IPS-15b (cell line): Measurements from ENCODE around the gene KLHL17.
A peak's percentile ranks its signal among the peaks of the same experiment; 100 is the strongest.
"Not testable (repeated sequence)": the region's sequence is repeated elsewhere in the genome, so short reads cannot be mapped to it uniquely, and the experiment has no call there.

ENCODE experiments used
- H3K27me3 ChIP-seq: one replicate; pipeline ENCODE4 v1.6.1; 2013; ENCODE audit warnings: low read length; ENCODE audit not compliant: control insufficient read depth, insufficient read depth
- H3K36me3 ChIP-seq: one replicate; pipeline ENCODE4 v1.6.1; 2013; ENCODE audit warnings: low read length; ENCODE audit not compliant: control insufficient read depth, insufficient read depth
- H3K4me1 ChIP-seq: one replicate; pipeline ENCODE4 v1.6.1; 2013; ENCODE audit warnings: mild to moderate bottlenecking, low read length; ENCODE audit not compliant: control insufficient read depth, insufficient read depth
- H3K4me3 ChIP-seq: one replicate; pipeline ENCODE4 v1.5.1; 2013; ENCODE audit warnings: low read depth, low read length
- H3K9ac ChIP-seq: one replicate; pipeline ENCODE4 v1.6.1; 2013; ENCODE audit warnings: low read depth, mild to moderate bottlenecking, low read length
- H3K9me3 ChIP-seq: one replicate; pipeline ENCODE4 v1.6.1; 2013; ENCODE audit warnings: mild to moderate bottlenecking, low read length; ENCODE audit not compliant: control insufficient read depth, insufficient read depth

Gene KLHL17

DNA sequence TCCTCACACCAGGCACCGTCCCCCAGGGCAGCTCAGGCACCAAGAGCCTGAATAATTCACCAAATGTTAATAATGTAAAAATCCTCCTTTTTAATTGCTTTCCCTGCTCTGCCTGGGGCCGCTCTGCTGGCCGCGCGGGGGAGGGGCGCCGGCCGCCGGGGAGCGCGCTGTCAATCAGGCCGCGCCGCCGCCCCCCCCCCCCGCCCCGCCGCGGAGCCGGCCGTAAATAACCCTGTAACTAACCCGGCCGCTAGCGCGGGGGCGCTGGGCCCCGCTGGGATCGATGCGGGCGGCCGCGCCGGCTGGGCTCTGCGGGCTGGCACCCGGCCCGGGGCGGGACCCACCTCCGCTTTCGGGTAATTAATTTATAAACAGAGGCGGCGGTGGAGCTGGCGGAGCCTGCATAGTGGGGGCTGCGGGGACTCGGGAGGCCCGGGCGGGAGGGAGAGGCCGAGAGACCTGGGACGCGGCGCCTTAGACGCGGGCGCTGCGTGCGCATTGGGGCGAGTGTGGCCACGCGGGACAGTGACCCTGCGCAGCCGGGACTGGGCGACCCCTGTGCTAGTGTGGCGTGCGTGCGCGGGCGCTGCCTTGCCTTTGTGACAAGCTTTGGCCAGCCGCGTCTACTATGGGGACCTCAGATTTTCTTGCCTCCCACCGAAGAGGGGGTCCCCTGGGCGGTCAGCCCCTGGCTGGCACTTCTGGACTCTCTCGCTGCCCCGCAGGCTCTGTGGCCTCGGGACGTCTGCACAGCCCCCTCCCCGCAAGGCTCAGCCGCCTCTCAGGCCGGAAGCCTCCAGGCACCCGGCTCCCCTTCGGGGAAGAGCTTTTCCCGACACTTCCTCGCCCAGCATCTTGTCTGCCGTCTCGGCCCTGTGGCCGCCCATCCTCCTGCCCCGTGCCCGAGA lies 20.0 kb upstream of the KLHL17 start:
- Histone ChIP-seq H3K36me3 (peaks cover 7% of the 10 kb centered on the region), H3K9me3 (no peaks in the 10 kb centered on the region), H3K27me3 (peaks cover 55% of the 10 kb centered on the region), H3K9ac (no peak overlapping the region), H3K4me1 (peaks cover 4% of the 10 kb centered on the region), H3K4me3 (peak overlapping the region; percentile 49)

DNA sequence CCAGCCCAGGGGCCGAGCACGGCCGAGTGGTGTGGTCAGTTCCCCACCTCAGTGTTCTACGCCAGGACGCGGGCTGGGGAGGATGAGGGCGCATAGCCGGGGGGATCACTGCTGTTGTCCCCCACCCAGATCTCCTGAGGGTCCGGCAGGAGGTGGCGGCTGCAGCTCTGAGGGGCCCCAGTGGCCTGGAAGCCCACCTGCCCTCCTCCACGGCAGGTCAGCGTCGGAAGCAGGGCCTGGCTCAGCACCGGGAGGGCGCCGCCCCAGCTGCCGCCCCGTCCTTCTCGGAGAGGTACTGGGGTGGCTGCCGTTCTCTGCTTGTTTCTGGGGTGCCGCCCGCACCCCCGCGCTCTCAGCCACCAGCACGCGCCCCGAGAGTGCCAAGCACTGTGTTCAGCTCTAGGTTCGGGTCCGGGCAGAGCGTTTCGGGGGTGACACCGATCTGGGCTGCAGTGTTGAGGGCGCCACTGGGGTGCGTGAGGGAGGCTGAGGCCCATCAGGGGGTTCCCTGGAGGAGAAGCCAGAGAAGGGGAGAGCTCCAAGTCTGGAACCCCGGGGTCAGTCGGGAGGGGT lies 19.3 kb upstream of the KLHL17 start:
- Histone ChIP-seq H3K36me3 (peaks cover 13% of the 10 kb centered on the region), H3K4me1 (peaks cover 4% of the 10 kb centered on the region), H3K9ac (no peak overlapping the region), H3K9me3 (no peaks in the 10 kb centered on the region), H3K4me3 (peak overlapping the region; percentile 49), H3K27me3 (peaks cover 48% of the 10 kb centered on the region)

- Histone ChIP-seq H3K4me1 (peaks cover 4% of the 10 kb centered on the region), H3K36me3 (peaks cover 16% of the 10 kb centered on the region), H3K9me3 (no peaks in the 10 kb centered on the region), H3K27me3 (peaks cover 44% of the 10 kb centered on the region), H3K9ac (no peak overlapping the region), H3K4me3 (peak overlapping the region; percentile 49)
Measured at GRCh38 chr1:941588-942383, 18.6 kb upstream of the KLHL17 start.

DNA sequence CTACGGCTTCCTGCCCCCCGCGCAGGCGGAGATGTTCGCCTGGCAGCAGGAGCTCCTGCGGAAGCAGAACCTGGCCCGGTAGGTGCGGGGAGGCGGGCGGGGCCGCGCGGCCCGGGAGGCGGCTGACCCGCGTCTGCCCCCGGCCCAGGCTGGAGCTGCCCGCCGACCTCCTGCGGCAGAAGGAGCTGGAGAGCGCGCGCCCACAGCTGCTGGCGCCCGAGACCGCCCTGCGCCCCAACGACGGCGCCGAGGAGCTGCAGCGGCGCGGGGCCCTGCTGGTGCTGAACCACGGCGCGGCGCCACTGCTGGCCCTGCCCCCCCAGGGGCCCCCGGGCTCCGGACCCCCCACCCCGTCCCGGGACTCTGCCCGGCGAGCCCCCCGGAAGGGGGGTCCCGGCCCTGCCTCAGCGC lies 18.0 kb upstream of the KLHL17 start:
- peaks cover 40% of the 10 kb centered on the region for H3K27me3 ChIP-seq
- peaks cover 4% of the 10 kb centered on the region for H3K4me1 ChIP-seq
- H3K9ac ChIP-seq, result no peak overlapping the region
- no peaks in the 10 kb centered on the region for H3K9me3 ChIP-seq
- H3K36me3 ChIP-seq, result peaks cover 20% of the 10 kb centered on the region
- no peak overlapping the region for H3K4me3 ChIP-seq

DNA sequence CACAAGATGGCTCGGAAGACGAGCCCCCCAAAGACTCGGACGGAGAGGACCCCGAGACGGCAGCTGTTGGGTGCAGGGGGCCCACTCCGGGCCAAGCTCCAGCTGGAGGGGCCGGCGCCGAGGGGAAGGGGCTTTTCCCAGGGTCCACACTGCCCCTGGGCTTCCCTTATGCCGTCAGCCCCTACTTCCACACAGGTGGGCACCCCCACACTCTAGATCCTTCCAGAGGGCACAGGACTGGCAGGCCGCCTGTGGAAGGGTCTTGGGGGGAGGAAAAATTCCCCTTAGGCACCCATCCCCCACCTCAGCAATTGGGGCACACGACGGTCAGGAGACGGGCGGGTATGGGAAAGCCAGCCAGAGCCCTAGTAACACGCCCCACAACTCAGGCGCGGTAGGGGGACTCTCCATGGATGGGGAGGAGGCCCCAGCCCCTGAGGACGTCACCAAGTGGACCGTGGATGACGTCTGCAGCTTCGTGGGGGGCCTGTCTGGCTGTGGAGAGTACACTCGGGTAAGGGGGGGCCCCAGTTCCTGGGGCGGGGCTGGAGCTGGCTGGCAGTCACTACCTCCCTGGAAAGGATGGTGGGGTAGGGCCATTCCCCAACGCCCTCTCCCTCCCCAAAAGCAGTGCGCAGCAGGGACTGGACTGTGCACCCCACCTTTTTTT lies 17.4 kb upstream of the KLHL17 start:
- Histone ChIP-seq H3K9me3 (no peaks in the 10 kb centered on the region), H3K4me3 (no peak overlapping the region), H3K36me3 (peaks cover 26% of the 10 kb centered on the region), H3K9ac (no peak overlapping the region), H3K4me1 (peaks cover 4% of the 10 kb centered on the region), H3K27me3 (peaks cover 36% of the 10 kb centered on the region)

DNA sequence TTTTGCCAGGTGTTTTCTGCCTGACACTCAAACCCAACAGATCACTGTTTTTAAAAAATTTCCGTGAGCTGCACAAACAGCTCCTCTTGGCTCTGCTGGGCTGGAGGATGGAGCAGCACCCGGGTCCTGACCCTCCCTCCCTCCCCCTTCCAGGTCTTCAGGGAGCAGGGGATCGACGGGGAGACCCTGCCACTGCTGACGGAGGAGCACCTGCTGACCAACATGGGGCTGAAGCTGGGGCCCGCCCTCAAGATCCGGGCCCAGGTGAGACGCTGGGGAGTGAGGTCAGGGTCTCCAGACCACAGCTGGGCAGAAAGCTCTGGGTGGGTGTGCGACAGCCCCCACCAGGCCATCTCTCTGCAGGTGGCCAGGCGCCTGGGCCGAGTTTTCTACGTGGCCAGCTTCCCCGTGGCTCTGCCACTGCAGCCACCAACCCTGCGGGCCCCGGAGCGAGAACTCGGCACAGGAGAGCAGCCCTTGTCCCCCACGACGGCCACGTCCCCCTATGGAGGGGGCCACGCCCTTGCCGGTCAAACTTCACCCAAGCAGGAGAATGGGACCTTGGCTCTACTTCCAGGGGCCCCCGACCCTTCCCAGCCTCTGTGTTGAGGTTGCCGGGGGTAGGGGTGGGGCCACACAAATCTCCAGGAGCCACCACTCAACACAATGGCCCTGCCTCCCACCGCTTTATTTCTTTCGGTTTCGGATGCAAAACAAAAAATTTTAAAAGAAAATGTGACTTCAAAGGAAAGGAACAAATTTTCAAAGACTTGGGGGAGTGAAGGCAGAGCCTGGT lies 16.6 kb upstream of the KLHL17 start:
- Histone ChIP-seq H3K9ac (no peak overlapping the region), H3K4me1 (peaks cover 4% of the 10 kb centered on the region), H3K36me3 (peaks cover 29% of the 10 kb centered on the region), H3K9me3 (no peaks in the 10 kb centered on the region), H3K4me3 (no peak overlapping the region), H3K27me3 (peaks cover 30% of the 10 kb centered on the region)

DNA sequence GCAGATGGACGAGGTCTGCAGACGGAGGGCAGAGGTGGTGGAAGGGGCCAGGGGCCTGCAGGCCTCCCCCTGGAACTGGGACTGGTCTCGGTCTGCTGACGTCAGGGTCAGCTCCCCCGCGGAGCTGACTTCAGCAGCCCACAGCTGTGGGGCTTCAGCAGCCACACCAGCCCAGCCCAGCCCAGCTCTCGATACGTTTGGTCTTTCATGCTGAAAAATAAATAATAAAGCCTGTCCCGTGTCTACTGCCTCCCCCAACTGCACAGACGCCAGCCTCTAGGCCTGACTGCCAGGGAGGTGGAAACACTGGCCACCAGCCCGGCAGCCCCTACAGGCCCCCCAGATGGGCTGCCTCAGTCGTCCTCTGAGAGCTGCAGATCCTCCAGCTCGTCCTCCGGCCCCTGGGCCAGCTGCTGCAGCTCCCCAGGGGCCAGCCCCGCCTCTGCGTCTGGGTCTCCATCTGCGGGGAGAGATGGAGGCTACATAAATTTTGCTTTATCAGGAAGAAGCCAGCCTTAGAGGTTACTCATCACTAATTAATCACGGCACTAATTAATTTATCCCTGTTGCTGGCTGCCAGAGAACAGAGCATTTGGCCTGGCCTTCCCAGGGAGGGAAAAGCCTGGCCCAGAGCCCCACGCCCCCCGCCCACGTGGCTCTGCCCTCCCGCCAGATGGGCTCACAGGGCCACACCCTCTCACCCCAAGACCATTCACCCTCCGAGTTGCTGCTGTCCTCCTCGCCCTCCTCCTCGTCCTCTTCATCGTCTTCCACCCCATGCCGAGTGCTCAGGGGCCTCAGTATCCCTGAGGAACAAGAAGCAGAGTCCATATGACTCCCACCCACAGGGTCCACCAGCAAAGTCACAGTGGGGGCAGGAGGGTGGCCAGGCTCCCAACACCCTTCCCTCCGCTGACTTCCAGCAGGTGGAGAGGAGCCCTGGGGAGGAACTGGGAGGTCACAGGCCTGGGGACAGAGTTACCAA lies 15.8 kb upstream of the KLHL17 start:
- peaks cover 38% of the 10 kb centered on the region for H3K36me3 ChIP-seq
- peaks cover 4% of the 10 kb centered on the region for H3K4me1 ChIP-seq
- no peaks in the 10 kb centered on the region for H3K9me3 ChIP-seq
- H3K27me3 ChIP-seq, result peaks cover 23% of the 10 kb centered on the region
- H3K4me3 ChIP-seq, result no peak overlapping the region
- H3K9ac ChIP-seq, result no peak overlapping the region

GRCh38 chr1:945688-946556 lies 14.5 kb upstream of the KLHL17 start:
- Histone ChIP-seq H3K9ac (no peak overlapping the region), H3K9me3 (no peaks in the 10 kb centered on the region), H3K4me1 (peaks cover 2% of the 10 kb centered on the region), H3K36me3 (peaks cover 51% of the 10 kb centered on the region), H3K27me3 (peaks cover 13% of the 10 kb centered on the region), H3K4me3 (no peak overlapping the region)

GRCh38 chr1:946811-947210 lies 13.6 kb upstream of the KLHL17 start:
- H3K27me3 ChIP-seq, H3K9me3 ChIP-seq, H3K9ac ChIP-seq, H3K4me3 ChIP-seq, H3K4me1 ChIP-seq: not testable (repeated sequence)
- H3K36me3 ChIP-seq, result peaks cover 55% of the 10 kb centered on the region
